Kasumi-1 (cell line): ENCODE results near the gene CCL25.

Experiments used
- DNase-seq, 2 experiments: peaks; one replicate each; lab custom pipeline; 2025; lab: John Stamatoyannopoulos, UW

Gene CCL25

GRCh38 chr19:8109890-8110662, 57.5 kb downstream of the CCL25 start:
- no peak for DNase-seq

DNA sequence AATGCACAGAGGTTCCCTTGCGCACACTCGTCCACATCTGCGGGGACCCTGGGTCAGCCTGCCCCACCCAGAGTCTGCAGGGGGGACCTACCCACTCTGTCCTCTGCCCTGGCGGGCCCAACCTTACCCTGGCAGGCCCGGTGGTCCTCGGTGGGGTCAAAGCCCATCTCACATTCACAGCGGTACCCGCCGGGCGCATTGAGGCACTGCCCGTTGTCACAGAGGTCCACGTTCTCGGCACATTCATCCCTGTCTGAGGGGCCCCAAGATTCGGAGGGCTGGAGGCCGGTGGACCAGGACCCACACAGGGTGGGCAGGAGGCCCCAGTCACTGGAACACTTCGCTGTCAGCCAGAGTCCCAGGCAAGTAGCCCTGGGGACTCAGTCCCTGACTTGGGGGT, 58.4 kb downstream of the CCL25 start:
- no peak for DNase-seq

GRCh38 chr19:8111376-8111775, 58.8 kb downstream of the CCL25 start:
- DNase-seq: no peak
